ENCODE measurements around the gene HES2.
"Not testable (repeated sequence)": the region's sequence is repeated elsewhere in the genome, so short reads cannot be mapped to it uniquely, and the experiment has no call there.

Gene HES2

GRCh38 chr1:6454856-6455751, 35.4 kb upstream of the HES2 start:
- DNase-seq (ENCODE audit: low spot score): peak; percentile 46

- DNase-seq (ENCODE audit: low spot score): not testable (repeated sequence)
Measured at GRCh38 chr1:6453895-6454855, 34.5 kb upstream of the HES2 start.

- no peak for DNase-seq (ENCODE audit: low spot score)
Measured at GRCh38 chr1:6450943-6451373, 31.2 kb upstream of the HES2 start.

- DNase-seq (ENCODE audit: low spot score): not testable (repeated sequence)
Measured at GRCh38 chr1:6450486-6450885, 30.8 kb upstream of the HES2 start.

GRCh38 chr1:6450005-6450450, 30.3 kb upstream of the HES2 start:
- DNase-seq (ENCODE audit: low spot score): no peak

- no peak for DNase-seq (ENCODE audit: low spot score)
Measured at GRCh38 chr1:6448749-6449631, 29.3 kb upstream of the HES2 start.

GRCh38 chr1:6447818-6448748, 28.4 kb upstream of the HES2 start:
- DNase-seq (ENCODE audit: low spot score): peak; percentile 43

- DNase-seq (ENCODE audit: low spot score): no peak
Measured at GRCh38 chr1:6447016-6447817, 27.5 kb upstream of the HES2 start.

- DNase-seq (ENCODE audit: low spot score): no peak
Measured at GRCh38 chr1:6446665-6447015, 26.9 kb upstream of the HES2 start.

- not testable (repeated sequence) for DNase-seq (ENCODE audit: low spot score)
Measured at GRCh38 chr1:6445929-6446328, 26.2 kb upstream of the HES2 start.

GRCh38 chr1:6445062-6445763, 25.5 kb upstream of the HES2 start:
- DNase-seq (ENCODE audit: low spot score): peak; percentile 55

GRCh38 chr1:6444377-6444776, 24.7 kb upstream of the HES2 start:
- no peak for DNase-seq (ENCODE audit: low spot score)

- no peak for DNase-seq (ENCODE audit: low spot score)
Measured at GRCh38 chr1:6443339-6444115, 23.8 kb upstream of the HES2 start.

- no peak for DNase-seq (ENCODE audit: low spot score)
Measured at GRCh38 chr1:6441586-6441985, 21.9 kb upstream of the HES2 start.

- peak; percentile 81 for DNase-seq (ENCODE audit: low spot score)
Measured at GRCh38 chr1:6440198-6441126, 20.7 kb upstream of the HES2 start.

GRCh38 chr1:6438047-6438525, 18.4 kb upstream of the HES2 start:
- DNase-seq (ENCODE audit: low spot score): peak; percentile 73
